Heart left ventricle (tissue), 13 donors: ENCODE data around the gene ACAP2.

Experiments
- POLR2A ChIP-seq, 2 donors: fragments of 450-650 bp; IDR thresholded peaks; one replicate each; pipeline ENCODE4 v1.6.1; 2017; ENCODE audit warnings: antibody characterized with exemption in 2 of 2, mild to moderate bottlenecking in 2 of 2, moderate library complexity in 2 of 2
- TF ChIP-seq, protein P1 (sequence below), 12 donors: fragments of 200-600 bp; sonication (generic) in 4 of 12; IDR thresholded peaks; one replicate each; pipeline versions ENCODE4 v1.5.0 to v1.8.0; 2018 to 2022; ENCODE audit warnings: antibody characterized with exemption in 12 of 12, mild to moderate bottlenecking in 5 of 12
- donor health status: ischemic (EF 13 %, LVEDD 7.1; RV severe dilation, severe dysfunction).
- donor health status: DM: no; HTN: yes; CAD: no.
- donor health status: DM: no; HTN: no; CAD: no.
- donor health status: ischemic (EF 25% LVEDD 6.9; RV normal size, moderate dysfunction).
- donor health status: ischemic (EF 25% LVEDD 5.7; RV mildly dilated, moderate dysfunction).
- donor health status: ischemic (EF 35%, LVEDD 5.7; RV mildly dilated, moderate dysfunction).
- donor health status: nonischemic (EF 11% LVEDD 7.7; RV severe dilation, severe dysfunction).
- donor health status: DM: yes; HTN: yes; CAD: no.
- donor health status: PGD.
- donor health status: ischemic (EF 29% LVEDD 5.4; RV normal size, mild dysfunction).
- donor health status: nonischemic (EF 23%, LVEDD 6.1; RV moderate dilation, normal function).

DNA sequence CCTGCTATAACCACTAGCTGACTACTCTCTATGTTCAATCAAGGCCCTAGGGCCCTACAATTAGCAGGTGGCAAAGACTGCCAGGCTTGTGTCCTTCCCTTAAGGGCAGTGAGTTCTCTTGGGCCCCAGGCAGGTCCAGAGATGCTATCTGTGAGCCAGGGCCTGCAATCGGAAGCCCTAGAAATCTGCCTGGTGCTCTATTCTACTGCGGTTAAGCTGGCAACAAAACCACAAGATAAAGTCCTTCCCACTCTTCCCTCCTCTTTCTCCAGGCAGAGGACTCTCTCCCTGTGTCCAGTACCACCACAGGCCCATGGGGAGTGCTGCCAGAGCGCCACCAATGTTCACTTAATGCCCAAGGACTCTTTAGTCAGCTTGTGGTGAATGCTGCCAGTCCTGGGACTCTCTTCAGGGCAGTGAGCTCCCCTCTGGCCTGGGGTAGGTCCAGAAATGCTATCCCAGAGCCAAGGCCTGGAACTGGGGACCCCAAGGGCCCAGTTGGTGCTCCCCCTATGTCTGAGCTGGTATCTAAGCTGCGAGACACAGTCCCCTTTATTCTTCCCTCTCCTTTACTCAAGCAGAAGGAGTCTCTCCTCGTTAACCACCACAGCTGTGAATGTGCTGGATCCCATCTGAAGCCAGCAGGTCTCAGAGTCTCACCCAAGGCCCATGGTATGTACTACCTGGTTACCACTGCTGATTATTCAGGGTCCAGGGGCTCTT, 206.6 kb downstream of the ACAP2 start:
- TF ChIP-seq, protein P1, sequence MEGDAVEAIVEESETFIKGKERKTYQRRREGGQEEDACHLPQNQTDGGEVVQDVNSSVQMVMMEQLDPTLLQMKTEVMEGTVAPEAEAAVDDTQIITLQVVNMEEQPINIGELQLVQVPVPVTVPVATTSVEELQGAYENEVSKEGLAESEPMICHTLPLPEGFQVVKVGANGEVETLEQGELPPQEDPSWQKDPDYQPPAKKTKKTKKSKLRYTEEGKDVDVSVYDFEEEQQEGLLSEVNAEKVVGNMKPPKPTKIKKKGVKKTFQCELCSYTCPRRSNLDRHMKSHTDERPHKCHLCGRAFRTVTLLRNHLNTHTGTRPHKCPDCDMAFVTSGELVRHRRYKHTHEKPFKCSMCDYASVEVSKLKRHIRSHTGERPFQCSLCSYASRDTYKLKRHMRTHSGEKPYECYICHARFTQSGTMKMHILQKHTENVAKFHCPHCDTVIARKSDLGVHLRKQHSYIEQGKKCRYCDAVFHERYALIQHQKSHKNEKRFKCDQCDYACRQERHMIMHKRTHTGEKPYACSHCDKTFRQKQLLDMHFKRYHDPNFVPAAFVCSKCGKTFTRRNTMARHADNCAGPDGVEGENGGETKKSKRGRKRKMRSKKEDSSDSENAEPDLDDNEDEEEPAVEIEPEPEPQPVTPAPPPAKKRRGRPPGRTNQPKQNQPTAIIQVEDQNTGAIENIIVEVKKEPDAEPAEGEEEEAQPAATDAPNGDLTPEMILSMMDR (IDR thresholded peaks at IDR 0.05), result no peak
- TF ChIP-seq POLR2A (IDR thresholded peaks at IDR 0.05), result no peak
